ENCODE measurements around the gene CEP43. TPM values are rescaled to one million over a fixed set of nuclear protein-coding genes. Genes with fewer than 3 reads are reported as not detected.

Gene CEP43
- total and polyA plus RNA-seq, 5 donors: 6.5 to 10.7 (median 9.0) TPM

DNA sequence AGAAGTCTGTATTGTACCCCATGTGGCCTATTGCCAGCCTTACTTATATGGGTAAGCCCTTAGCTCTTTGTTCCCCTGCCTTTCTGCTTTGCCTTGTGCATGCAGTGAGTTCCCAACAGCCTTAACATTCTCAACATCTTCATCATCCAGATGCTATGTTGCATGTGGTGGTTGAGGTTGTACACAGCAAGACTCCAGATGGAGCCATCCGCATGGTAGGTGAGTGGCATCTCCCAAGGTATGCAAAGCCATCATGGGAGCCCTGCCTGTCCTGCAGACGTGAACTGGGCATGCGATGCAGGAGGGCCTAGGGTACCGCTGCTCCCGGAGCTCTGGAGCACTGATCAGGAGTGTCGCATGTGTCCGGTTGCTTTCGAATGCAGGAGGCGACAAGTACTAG is 16.1 kb downstream of the CEP43 start:
- Histone ChIP-seq H3K9me3 (ENCODE audit: control insufficient read depth, low read length) (no peaks in the 10 kb centered on the region), H3K4me1 (ENCODE audit: control insufficient read depth, insufficient read depth, low read length) (no peaks in the 10 kb centered on the region), H3K27ac (ENCODE audit: low read length) (no peak overlapping the region), H3K4me3 (ENCODE audit: low read length) (no peak overlapping the region), H3K27me3 (ENCODE audit: control insufficient read depth, insufficient read depth) (no peaks in the 10 kb centered on the region)
- 95% methylated on average over 9 of the region's 9 CpGs for WGBS
- ATAC-seq (no peak), DNase-seq (no peak)
- intact Hi-C loops (cut with DNase I): no loop called here

DNA sequence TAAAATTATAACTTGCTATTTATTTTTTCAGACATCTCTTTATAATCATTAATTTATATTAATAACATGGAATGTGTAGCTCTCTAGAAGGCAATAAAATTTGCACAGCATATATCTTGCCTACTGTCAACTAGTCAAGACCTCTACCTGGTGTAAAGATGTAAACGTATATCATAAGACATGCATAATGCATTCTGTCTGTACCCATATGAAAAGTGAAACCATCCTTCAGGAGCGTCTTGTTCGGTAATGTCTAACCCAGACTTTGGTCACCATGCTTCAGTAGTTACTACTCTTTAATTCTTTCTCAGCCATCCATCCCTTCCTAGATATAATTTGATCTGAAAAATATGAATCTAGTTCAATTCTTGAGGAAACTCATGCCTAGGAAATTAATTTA is 21.0 kb downstream of the CEP43 start:
- H3K27ac ChIP-seq (ENCODE audit: low read length): no peak overlapping the region
- WGBS: 98% methylated on average over 3 of the region's 3 CpGs
- H3K27me3 ChIP-seq (ENCODE audit: control insufficient read depth, insufficient read depth): no peaks in the 10 kb centered on the region
- DNase-seq: no peak
- H3K4me3 ChIP-seq (ENCODE audit: low read length): no peak overlapping the region
- H3K4me1 ChIP-seq (ENCODE audit: control insufficient read depth, insufficient read depth, low read length): no peaks in the 10 kb centered on the region
- ATAC-seq: no peak
- H3K9me3 ChIP-seq (ENCODE audit: control insufficient read depth, low read length): no peaks in the 10 kb centered on the region
- intact Hi-C loops (cut with DNase I): no loop called here

DNA sequence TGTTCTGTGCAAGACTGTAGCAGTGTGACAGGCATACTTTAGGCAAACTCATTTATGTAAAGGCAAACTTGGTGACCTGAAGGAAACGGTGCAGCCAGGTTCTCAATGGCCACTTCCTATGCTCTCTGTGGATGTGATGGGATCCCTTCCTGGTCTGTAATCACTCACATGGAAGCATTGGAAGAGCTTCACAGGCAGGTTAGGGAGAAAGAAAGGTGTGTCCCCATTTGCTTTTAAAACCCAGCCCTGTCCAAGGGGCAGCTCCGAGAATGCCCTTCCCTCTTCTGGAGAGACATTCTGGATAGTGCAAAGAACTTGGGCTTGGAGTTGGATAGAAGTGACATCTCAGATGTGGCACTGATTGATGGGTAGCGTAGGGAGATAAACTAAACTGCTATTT is 28.1 kb downstream of the CEP43 start:
- Histone ChIP-seq H3K4me1 (ENCODE audit: control insufficient read depth, insufficient read depth, low read length) (no peaks in the 10 kb centered on the region), H3K27me3 (ENCODE audit: control insufficient read depth, insufficient read depth) (no peaks in the 10 kb centered on the region), H3K27ac (ENCODE audit: low read length) (no peak overlapping the region), H3K9me3 (ENCODE audit: control insufficient read depth, low read length) (no peaks in the 10 kb centered on the region), H3K4me3 (ENCODE audit: low read length) (no peak overlapping the region)
- WGBS: 90% methylated on average over 3 of the region's 3 CpGs
- intact Hi-C loops (cut with DNase I): no loop called here
- DNase-seq: no peak
- no peak for ATAC-seq

DNA sequence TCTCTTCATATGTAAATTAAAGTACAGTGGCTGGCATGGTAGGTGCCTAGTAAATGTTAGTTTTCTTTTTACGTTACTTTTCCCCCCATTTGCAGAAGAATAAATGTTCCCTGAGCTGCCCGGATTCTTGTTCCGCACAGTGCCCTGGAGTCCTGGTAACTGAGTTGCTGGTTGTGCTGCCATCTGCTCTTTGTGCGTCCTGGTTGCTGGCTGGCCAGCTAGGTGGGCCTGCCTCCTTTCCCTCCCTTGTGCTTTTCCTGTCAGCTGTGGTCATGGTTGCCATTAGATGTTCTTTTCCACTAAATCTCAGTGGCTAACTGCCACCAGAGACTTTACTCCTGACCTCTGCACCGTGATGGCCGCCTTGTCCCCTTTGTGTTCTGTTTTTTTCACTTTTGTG is 28.6 kb downstream of the CEP43 start:
- H3K4me1 ChIP-seq (ENCODE audit: control insufficient read depth, insufficient read depth, low read length): no peaks in the 10 kb centered on the region
- H3K9me3 ChIP-seq (ENCODE audit: control insufficient read depth, low read length): no peaks in the 10 kb centered on the region
- no peak overlapping the region for H3K27ac ChIP-seq (ENCODE audit: low read length)
- ATAC-seq (no peak), DNase-seq (no peak)
- WGBS: 95% methylated on average over 6 of the region's 6 CpGs
- no peak overlapping the region for H3K4me3 ChIP-seq (ENCODE audit: low read length)
- intact Hi-C loops (cut with DNase I): no loop called here
- no peaks in the 10 kb centered on the region for H3K27me3 ChIP-seq (ENCODE audit: control insufficient read depth, insufficient read depth)

DNA sequence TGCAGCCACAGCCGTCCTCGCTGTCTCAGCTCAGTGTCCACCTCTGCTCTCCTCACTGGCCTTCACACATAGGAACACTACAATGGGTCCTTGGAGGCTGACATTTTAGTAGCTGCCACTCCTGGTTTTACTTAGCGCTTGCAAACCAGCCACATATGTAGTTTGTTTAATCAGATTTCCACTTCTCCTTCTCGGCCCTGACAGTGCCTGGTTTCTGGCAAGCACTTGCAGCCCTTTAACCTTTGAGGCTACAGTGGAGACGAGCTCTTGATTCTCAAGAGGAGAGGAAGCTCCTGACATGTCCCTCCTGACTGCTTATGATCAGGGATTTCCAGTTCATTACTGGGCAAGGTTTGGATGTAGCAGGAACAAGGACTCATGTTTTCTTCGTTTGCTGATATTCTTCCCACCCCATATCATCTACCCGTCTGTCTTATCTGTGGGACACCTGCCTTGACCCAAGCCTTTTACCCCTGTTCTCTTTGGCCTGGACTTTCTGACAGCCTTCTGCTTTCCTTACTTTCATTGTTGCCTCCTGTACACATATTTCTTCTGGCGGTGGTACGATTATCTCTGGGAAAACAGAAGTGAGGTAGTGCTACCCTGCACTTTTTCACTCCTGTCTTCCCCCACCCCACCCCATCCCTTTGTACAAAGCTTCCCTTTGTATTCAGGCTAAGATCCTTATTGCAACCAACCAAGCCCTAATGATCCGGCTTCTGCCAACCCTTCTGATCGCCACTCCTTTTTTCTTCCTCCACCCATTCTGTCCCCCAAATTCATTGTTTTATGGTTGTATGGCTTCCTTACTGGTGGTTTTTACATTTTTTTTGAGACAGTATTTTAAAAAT is 31.2 kb downstream of the CEP43 start:
- Histone ChIP-seq H3K27ac (ENCODE audit: low read length) (no peak overlapping the region), H3K9me3 (ENCODE audit: control insufficient read depth, low read length) (no peaks in the 10 kb centered on the region), H3K4me1 (ENCODE audit: control insufficient read depth, insufficient read depth, low read length) (no peaks in the 10 kb centered on the region), H3K27me3 (ENCODE audit: control insufficient read depth, insufficient read depth) (no peaks in the 10 kb centered on the region), H3K4me3 (ENCODE audit: low read length) (no peak overlapping the region)
- intact Hi-C loops (cut with DNase I): no loop called here
- WGBS: 79% methylated on average over 11 of the region's 11 CpGs
- DNase-seq (no peak), ATAC-seq (no peak)

DNA sequence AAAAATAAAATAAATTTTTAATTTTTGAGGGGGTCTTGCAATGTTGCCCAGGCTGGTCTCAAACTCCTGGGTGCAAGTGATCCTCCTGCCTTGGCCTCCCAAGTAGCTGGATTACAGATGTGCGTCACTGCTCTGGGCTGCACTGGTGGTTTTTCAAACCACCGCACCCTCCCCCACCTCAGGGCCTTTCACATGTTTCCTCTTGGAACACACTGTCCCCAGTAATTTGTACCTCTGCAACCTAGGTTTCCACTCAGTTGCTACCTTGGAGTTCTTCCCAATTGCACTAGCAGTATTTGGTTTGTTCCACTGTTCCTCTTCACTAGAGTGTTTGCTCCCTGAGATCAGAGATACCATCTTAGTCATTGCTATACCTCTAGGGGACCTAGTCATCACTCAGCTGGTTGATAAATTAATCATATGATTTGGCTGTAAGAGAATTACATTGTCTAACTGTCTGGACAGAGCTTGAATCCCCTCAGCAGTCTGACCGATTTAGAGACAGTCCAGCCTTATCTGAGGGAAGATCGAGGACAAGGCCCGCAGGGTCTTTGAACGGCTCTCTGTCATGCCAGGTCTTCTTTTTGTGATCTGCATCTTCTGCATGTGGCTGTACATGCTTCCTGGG is 32.0 kb downstream of the CEP43 start:
- 92% methylated on average over 6 of the region's 6 CpGs for WGBS
- no peak for ATAC-seq
- H3K27ac ChIP-seq (ENCODE audit: low read length): no peak overlapping the region
- no peaks in the 10 kb centered on the region for H3K9me3 ChIP-seq (ENCODE audit: control insufficient read depth, low read length)
- H3K4me3 ChIP-seq (ENCODE audit: low read length): no peak overlapping the region
- no peak for DNase-seq
- no peaks in the 10 kb centered on the region for H3K27me3 ChIP-seq (ENCODE audit: control insufficient read depth, insufficient read depth)
- intact Hi-C loops (cut with DNase I): no loop called here
- peaks cover 2% of the 10 kb centered on the region for H3K4me1 ChIP-seq (ENCODE audit: control insufficient read depth, insufficient read depth, low read length)

DNA sequence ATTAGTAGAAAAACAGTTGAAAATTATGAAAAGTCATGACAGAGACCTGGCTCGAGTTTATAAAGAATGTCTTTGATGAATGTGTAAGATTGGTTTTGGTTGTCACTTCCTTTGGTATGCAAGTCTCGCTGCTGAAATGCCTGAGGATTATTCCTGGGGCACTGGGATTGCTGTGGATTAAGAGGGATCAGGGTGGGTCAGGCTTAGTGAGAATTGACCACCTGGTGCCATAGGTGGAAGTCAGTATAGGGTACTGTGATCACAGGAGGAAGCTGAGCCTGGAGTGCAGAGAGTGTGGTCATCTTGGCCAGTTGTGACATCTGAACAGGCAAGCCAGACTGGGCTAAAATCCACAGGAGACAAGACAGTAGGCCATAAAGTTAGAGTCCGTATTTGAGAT is 34.9 kb downstream of the CEP43 start:
- Histone ChIP-seq H3K4me1 (ENCODE audit: control insufficient read depth, insufficient read depth, low read length) (peaks cover 2% of the 10 kb centered on the region), H3K27me3 (ENCODE audit: control insufficient read depth, insufficient read depth) (no peaks in the 10 kb centered on the region), H3K9me3 (ENCODE audit: control insufficient read depth, low read length) (no peaks in the 10 kb centered on the region), H3K27ac (ENCODE audit: low read length) (no peak overlapping the region), H3K4me3 (ENCODE audit: low read length) (no peak overlapping the region)
- intact Hi-C loops (cut with DNase I): no loop called here
- DNase-seq: no peak
- ATAC-seq: no peak
- WGBS: 93% methylated on average over 3 of the region's 3 CpGs

DNA sequence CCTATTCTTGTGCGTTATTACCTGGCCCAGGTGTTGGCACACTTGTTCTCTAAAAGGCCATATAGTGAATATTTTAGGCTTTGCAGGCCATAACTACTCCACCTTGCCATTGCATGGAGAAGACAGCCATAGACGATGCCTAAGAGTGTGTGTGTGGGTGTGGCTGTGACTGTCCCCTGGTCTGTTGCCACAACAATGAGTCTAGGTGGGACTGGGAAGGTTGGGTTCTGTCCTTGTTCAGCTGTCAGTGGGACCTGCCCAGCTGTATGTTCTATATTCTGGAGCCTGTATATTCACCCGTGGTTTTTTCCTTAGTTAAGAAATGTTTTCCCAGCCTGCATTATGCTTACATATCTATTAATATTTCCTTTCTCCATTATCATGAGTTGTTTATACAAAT is 38.6 kb downstream of the CEP43 start:
- H3K4me1 ChIP-seq (ENCODE audit: control insufficient read depth, insufficient read depth, low read length): peaks cover 2% of the 10 kb centered on the region
- no peak overlapping the region for H3K27ac ChIP-seq (ENCODE audit: low read length)
- no peaks in the 10 kb centered on the region for H3K9me3 ChIP-seq (ENCODE audit: control insufficient read depth, low read length)
- no peak for ATAC-seq
- intact Hi-C loops (cut with DNase I): no loop called here
- no peak overlapping the region for H3K4me3 ChIP-seq (ENCODE audit: low read length)
- DNase-seq: no peak
- no peaks in the 10 kb centered on the region for H3K27me3 ChIP-seq (ENCODE audit: control insufficient read depth, insufficient read depth)
- WGBS: 81% methylated on average over 3 of the region's 3 CpGs

DNA sequence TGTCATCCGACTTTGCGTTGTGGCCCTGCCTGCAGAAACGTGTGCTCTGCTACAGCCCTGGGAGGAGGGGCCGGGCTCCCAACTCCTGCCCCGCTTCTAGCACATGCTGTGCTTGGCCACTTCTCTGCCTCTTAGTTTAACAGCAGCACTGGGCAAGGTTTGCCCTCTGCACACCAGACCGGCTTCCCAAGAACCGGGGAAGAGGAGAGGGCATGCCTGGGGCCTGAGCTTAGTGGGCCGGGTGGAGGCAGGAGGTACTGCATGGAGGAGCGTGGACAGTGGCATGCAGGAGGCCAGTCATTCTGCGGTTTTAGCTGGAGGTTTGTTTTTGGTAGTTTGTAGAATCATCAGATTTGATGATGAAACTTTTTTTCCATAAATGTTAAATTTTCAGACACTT is 45.5 kb downstream of the CEP43 start:
- H3K27me3 ChIP-seq (ENCODE audit: control insufficient read depth, insufficient read depth): no peaks in the 10 kb centered on the region
- no peaks in the 10 kb centered on the region for H3K4me1 ChIP-seq (ENCODE audit: control insufficient read depth, insufficient read depth, low read length)
- H3K27ac ChIP-seq (ENCODE audit: low read length): no peak overlapping the region
- intact Hi-C loops (cut with DNase I): no loop called here
- WGBS: 80% methylated on average over 10 of the region's 10 CpGs
- ATAC-seq: no peak
- no peaks in the 10 kb centered on the region for H3K9me3 ChIP-seq (ENCODE audit: control insufficient read depth, low read length)
- no peak overlapping the region for H3K4me3 ChIP-seq (ENCODE audit: low read length)
- no peak for DNase-seq

DNA sequence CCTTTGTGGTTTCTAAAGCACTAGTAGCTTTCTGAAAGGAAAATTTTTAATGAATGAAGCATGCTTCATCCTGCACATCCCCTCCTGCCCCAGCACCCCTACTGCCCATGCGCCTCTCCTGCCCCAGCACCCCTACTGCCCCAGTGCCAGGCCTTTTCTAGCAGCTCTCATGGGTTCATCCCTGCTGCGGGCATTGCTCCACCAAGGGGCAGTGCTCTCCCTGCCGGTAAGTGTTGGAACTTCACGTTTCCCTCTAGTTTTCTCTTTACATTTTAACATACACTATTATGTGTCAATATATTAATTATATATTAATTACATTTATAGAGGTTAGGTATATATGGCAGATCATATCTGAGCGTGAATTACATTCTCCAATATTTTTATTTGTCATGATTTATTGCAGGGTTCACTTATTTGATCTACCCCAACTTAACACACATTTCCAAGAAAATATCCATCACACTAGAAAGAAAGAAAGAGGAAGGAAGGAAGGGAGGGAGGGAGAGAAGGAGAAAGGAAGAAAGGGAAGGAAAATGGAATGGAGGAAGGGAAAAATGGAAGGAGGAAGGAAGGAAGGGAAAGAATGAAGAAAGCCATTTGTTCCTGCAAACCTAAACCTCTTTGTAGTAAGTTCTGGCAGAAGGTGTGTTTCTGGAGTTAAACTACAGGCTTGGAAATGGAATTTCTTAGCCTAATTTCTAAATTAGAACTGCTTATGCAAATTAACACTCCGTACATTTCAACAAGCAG is 46.8 kb downstream of the CEP43 start:
- ATAC-seq (no peak), DNase-seq (no peak)
- Histone ChIP-seq H3K27ac (ENCODE audit: low read length) (no peak overlapping the region), H3K9me3 (ENCODE audit: control insufficient read depth, low read length) (no peaks in the 10 kb centered on the region), H3K4me1 (ENCODE audit: control insufficient read depth, insufficient read depth, low read length) (no peaks in the 10 kb centered on the region), H3K27me3 (ENCODE audit: control insufficient read depth, insufficient read depth) (no peaks in the 10 kb centered on the region), H3K4me3 (ENCODE audit: low read length) (no peak overlapping the region)
- intact Hi-C loops (cut with DNase I): no loop called here
- WGBS: 92% methylated on average over 6 of the region's 6 CpGs

DNA sequence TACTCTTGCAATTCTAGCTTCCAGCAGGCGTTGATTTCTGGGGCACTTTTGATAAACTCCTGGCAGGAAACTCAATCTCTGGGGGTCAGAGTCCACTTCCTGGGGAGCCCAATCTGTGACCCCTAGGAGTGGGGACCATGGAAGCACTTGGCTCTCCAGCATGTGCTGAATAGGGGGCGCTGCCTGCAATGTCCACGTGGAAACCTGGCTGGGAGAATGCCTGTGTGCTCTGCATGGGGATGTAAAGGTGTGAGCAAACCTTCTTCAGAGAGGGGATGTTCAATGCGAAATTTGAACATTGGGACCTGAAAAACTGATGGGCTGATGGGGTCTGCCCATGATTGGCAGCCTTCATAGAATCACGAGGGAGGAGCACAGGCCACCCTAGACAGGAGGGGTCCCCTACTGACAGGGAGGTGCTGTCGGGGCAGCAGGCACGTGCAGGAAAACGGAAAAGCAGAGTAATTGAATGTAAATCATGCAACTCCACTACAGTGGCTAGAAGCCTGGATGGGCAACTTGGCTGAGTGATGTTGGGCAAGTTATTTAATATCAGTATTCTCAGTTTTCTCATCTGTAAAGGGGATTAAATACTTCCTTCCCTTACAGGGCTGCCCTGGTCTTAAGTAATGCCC is 47.8 kb downstream of the CEP43 start:
- no peak overlapping the region for H3K4me3 ChIP-seq (ENCODE audit: low read length)
- H3K4me1 ChIP-seq (ENCODE audit: control insufficient read depth, insufficient read depth, low read length): no peaks in the 10 kb centered on the region
- no peaks in the 10 kb centered on the region for H3K27me3 ChIP-seq (ENCODE audit: control insufficient read depth, insufficient read depth)
- no peaks in the 10 kb centered on the region for H3K9me3 ChIP-seq (ENCODE audit: control insufficient read depth, low read length)
- intact Hi-C loops (cut with DNase I): no loop called here
- 79% methylated on average over 8 of the region's 8 CpGs for WGBS
- ATAC-seq (no peak), DNase-seq (no peak)
- no peak overlapping the region for H3K27ac ChIP-seq (ENCODE audit: low read length)

Data from right cardiac atrium (tissue), 5 donors.